Spleen (tissue), 7 donors: ENCODE results near the gene F8.

ENCODE experiments used
- CTCF ChIP-seq, 11 experiments: fragments of 200-600 bp in 7 of 11; fragments of 450-650 bp in 4 of 11; sonication (generic) in 4 of 11; IDR thresholded peaks in 8 of 11; conservative IDR thresholded peaks in 3 of 11; 1 replicate in 7 of 11; 2 replicates in 4 of 11; pipeline versions ENCODE4 v1.4.0 to v1.8.0; 2016 to 2021; ENCODE audit warnings: antibody characterized with exemption in 11 of 11, inconsistent platforms in 4 of 11, mild to moderate bottlenecking in 1 of 11
- POLR2A ChIP-seq, 3 donors: fragments of 450-650 bp; IDR thresholded peaks; one replicate each; pipeline ENCODE4 v1.5.1; 2017; ENCODE audit warnings: antibody characterized with exemption in 3 of 3, mild to moderate bottlenecking in 1 of 3
- POLR2AphosphoS5 ChIP-seq, 3 donors: sonication (generic); formaldehyde crosslinking; IDR thresholded peaks; one replicate each; pipeline ENCODE4 v1.5.1; 2017; ENCODE audit warnings: antibody characterized with exemption in 3 of 3
- donor health status: DM: no; HTN: no; CAD: no; lungs with moderate emphysema.
- donor health status: DM: no; HTN: no; CAD: no.
- donor health status: DM: no; HTN: no; CAD: no.

DNA sequence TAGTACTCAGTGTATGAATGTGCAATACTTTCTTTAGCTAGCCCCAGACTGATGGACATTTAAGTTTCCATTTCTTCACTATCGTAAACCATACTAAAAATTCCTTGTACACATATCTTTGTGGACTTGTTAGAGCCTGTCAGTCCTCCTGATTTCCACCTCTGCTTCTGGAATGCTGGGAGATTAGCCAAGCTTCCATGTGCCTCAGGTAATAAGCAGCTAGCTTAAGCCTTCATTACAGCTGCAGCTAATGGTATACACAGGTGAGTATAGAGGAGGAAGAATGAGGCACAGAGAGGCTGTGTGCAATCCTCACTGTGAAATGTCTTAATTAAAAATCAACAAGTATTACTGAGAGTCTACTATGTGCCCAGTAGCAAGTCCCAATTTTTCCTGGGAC, 197.9 kb downstream of the F8 start:
- no peak for TF ChIP-seq CTCF (IDR thresholded peaks at IDR 0.05 in 8 of 11, conservative IDR thresholded peaks at IDR 0.05 in 3 of 11)
- no peak for TF ChIP-seq POLR2AphosphoS5 (IDR thresholded peaks at IDR 0.05)
- TF ChIP-seq POLR2A (IDR thresholded peaks at IDR 0.05) = no peak
